ENCODE results near the gene RAB31.

The RAB31 gene

DNA sequence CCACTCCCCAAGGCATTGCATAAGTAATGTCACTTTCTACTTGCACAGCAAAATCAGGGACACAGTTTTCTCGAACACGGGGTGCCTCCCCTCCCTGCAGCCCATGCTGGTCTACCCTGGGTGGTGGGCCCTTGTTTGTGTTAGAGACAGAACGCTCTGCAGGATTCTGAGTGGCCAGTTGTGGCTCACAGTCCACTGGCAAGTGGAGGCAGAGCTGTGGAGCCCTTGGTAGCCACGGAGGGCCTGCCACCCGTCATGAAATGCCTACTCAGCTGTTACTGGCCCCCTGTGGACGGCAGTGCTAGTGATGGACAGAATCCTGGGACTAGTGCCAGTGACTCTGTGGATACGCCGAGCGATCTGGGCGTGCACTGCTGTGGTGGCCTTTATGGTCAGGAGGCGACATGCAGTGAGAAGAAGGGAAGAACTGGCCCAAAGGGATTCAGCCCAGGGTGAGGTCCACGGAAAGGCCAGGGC, 123.7 kb downstream of the RAB31 start:
- H3K9me3 ChIP-seq (ENCODE audit: control insufficient read depth in 2 of 2, low read length in 2 of 2): no peaks in the 10 kb centered on the region
- no peaks in the 10 kb centered on the region for H3K27me3 ChIP-seq (ENCODE audit: control insufficient read depth in 2 of 2, insufficient read depth in 2 of 2, low read length in 2 of 2)
- H3K9ac ChIP-seq (ENCODE audit: low read depth in 1 of 2, low read length in 2 of 2): no peak overlapping the region
- no peak overlapping the region for H3K4me3 ChIP-seq (ENCODE audit: low read length in 2 of 2)
- H3K27ac ChIP-seq (ENCODE audit: low read depth in 2 of 2, low read length in 2 of 2): no peak overlapping the region
- H3K4me1 ChIP-seq (ENCODE audit: control insufficient read depth in 2 of 2, insufficient read depth in 2 of 2, low read length in 2 of 2): peaks cover 6 to 10% of the 10 kb centered on the region in 2 donors
- H3K36me3 ChIP-seq (ENCODE audit: control insufficient read depth in 2 of 2, insufficient read depth in 2 of 2, low read length in 2 of 2): no peaks in the 10 kb centered on the region

DNA sequence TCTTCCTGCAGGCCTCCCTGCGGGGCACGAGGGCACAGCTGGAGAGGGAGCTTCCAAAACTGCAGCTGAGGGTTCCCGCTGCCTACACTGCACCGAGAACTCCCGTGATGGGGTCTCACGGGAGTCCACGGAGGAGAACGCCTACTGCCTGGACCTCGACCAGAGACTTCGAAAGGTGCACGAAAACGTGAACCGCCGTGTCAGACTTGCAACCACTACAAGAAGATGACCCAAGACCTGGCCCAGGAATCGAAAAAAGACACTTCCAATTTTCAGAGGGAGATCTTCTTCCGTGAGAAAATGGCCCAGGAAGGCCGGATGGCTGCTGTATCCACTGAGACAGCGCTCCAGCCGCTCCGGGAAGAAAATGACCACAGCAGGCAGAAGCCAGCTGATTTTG, 124.8 kb downstream of the RAB31 start:
- peaks cover 3 to 4% of the 10 kb centered on the region in 2 donors for H3K4me1 ChIP-seq (ENCODE audit: control insufficient read depth in 2 of 2, insufficient read depth in 2 of 2, low read length in 2 of 2)
- H3K9ac ChIP-seq (ENCODE audit: low read depth in 1 of 2, low read length in 2 of 2): no peak overlapping the region
- no peak overlapping the region for H3K27ac ChIP-seq (ENCODE audit: low read depth in 2 of 2, low read length in 2 of 2)
- no peaks in the 10 kb centered on the region for H3K36me3 ChIP-seq (ENCODE audit: control insufficient read depth in 2 of 2, insufficient read depth in 2 of 2, low read length in 2 of 2)
- no peaks in the 10 kb centered on the region for H3K9me3 ChIP-seq (ENCODE audit: control insufficient read depth in 2 of 2, low read length in 2 of 2)
- H3K4me3 ChIP-seq (ENCODE audit: low read length in 2 of 2): no peak overlapping the region
- H3K27me3 ChIP-seq (ENCODE audit: control insufficient read depth in 2 of 2, insufficient read depth in 2 of 2, low read length in 2 of 2): no peaks in the 10 kb centered on the region

DNA sequence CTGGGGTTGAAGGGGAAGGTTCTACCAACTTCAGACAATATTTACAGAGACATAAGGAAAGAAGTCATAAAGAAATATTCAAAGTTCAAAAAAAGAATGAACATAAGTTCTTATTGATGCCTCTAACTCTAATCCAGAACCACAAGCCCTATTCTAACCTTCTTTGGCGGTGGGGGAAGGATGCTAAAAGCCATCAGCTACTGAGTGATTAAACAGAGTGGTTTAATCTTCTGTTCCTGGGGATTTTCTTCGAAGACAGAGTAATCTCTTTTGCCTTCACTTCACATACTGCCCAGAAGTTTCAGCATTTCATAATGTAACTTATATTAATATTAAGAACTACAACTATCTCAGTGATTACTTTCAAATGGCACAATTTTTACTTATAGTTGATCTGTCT, 126.5 kb downstream of the RAB31 start:
- Histone ChIP-seq H3K9me3 (ENCODE audit: control insufficient read depth in 2 of 2, low read length in 2 of 2) (no peaks in the 10 kb centered on the region), H3K27ac (ENCODE audit: low read depth in 2 of 2, low read length in 2 of 2) (no peak overlapping the region), H3K4me1 (ENCODE audit: control insufficient read depth in 2 of 2, insufficient read depth in 2 of 2, low read length in 2 of 2) (no peaks in the 10 kb centered on the region), H3K27me3 (ENCODE audit: control insufficient read depth in 2 of 2, insufficient read depth in 2 of 2, low read length in 2 of 2) (no peaks in the 10 kb centered on the region), H3K4me3 (ENCODE audit: low read length in 2 of 2) (no peak overlapping the region), H3K9ac (ENCODE audit: low read depth in 1 of 2, low read length in 2 of 2) (no peak overlapping the region), H3K36me3 (ENCODE audit: control insufficient read depth in 2 of 2, insufficient read depth in 2 of 2, low read length in 2 of 2) (no peaks in the 10 kb centered on the region)

DNA sequence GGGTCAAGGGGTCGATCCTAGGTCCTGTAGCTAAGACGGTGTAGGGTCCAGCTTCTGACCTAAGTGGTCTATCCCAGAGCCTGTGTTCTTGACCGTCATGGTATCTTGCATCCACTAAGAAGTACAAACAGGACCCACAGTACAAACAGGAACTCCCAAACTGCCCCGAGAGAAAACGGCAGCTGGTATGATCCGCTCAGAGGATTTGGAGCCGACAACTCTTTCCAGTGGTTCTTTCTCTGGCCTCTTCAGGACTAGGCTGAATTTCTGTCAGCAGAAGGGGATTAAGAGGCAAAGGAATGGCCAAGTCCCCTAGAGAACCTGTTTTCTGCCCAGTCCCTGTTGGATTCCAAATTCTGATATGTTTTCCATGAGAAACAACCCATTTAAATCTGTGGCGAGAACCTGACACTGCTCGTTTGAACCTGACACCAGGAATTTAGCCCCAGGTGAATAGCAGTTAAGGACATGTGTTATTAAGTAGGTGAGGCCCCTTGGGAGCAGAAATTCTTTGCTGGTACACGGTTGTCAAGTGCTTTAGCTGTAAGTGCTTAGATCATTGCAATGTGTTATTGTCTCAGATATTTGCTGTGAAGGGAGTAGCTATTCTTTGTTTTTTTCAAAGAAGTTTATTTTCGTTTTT, 127.1 kb downstream of the RAB31 start:
- no peak overlapping the region for H3K27ac ChIP-seq (ENCODE audit: low read depth in 2 of 2, low read length in 2 of 2)
- no peak overlapping the region for H3K9ac ChIP-seq (ENCODE audit: low read depth in 1 of 2, low read length in 2 of 2)
- H3K4me3 ChIP-seq (ENCODE audit: low read length in 2 of 2): no peak overlapping the region
- H3K9me3 ChIP-seq (ENCODE audit: control insufficient read depth in 2 of 2, low read length in 2 of 2): no peaks in the 10 kb centered on the region
- no peaks in the 10 kb centered on the region for H3K4me1 ChIP-seq (ENCODE audit: control insufficient read depth in 2 of 2, insufficient read depth in 2 of 2, low read length in 2 of 2)
- no peaks in the 10 kb centered on the region for H3K27me3 ChIP-seq (ENCODE audit: control insufficient read depth in 2 of 2, insufficient read depth in 2 of 2, low read length in 2 of 2)
- H3K36me3 ChIP-seq (ENCODE audit: control insufficient read depth in 2 of 2, insufficient read depth in 2 of 2, low read length in 2 of 2): no peaks in the 10 kb centered on the region

DNA sequence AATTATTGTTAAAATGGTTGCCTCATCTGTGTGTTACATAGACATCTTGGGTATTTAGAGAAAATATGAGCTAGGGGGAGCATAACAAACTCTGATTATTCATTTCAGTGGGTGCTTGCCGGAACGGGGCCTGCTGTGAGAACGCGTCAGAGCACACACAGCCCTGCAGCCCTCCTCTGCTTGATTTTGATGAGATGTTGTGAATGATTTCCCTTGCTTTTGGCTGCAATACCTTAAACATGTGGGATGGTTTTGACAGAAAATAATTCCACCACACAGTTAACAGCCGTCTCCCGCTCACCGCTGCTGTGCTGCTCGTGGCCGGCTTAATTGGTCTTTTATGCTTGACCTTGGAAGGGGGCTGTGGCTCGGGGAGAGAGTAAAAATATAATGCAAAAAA, 127.7 kb downstream of the RAB31 start:
- no peaks in the 10 kb centered on the region for H3K36me3 ChIP-seq (ENCODE audit: control insufficient read depth in 2 of 2, insufficient read depth in 2 of 2, low read length in 2 of 2)
- H3K4me1 ChIP-seq (ENCODE audit: control insufficient read depth in 2 of 2, insufficient read depth in 2 of 2, low read length in 2 of 2): no peaks in the 10 kb centered on the region
- no peaks in the 10 kb centered on the region for H3K9me3 ChIP-seq (ENCODE audit: control insufficient read depth in 2 of 2, low read length in 2 of 2)
- H3K4me3 ChIP-seq (ENCODE audit: low read length in 2 of 2): no peak overlapping the region
- no peak overlapping the region for H3K27ac ChIP-seq (ENCODE audit: low read depth in 2 of 2, low read length in 2 of 2)
- H3K27me3 ChIP-seq (ENCODE audit: control insufficient read depth in 2 of 2, insufficient read depth in 2 of 2, low read length in 2 of 2): no peaks in the 10 kb centered on the region
- H3K9ac ChIP-seq (ENCODE audit: low read depth in 1 of 2, low read length in 2 of 2): no peak overlapping the region

DNA sequence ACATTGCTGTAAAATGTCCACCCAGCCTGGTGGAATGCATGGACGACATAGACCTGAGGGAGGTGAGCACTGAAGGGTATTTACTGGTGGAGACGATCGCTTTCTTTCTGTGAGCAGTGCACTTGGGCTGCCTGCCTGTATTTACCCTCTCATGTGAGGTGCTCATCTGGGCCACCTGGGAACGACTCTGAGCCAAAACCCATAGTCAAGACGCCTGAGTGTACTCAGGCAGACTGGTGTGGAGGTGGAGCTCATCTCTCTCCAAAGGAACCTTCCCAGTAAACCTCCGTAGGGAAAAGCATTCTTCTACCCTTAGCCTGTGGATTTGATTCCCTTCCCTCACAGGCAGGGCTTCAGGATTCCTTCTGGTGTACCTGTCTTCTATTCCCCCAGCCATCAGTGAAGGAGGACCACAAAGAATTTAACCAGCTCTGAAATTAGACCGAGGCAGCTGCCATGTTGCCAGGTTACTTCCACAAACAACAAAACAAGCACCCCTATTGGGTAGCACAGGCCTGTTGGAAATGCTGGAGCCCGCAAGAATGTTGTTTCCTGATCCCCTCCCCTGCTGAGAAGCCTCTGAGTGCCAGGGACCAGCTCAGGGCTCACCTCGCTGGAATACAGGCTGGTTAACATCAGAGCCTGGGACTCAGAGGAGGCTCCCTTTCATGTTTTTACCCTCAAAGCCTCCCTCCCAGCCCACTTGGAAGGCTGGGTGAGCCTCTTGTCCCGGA, 130.2 kb downstream of the RAB31 start:
- no peak overlapping the region for H3K27ac ChIP-seq (ENCODE audit: low read depth in 2 of 2, low read length in 2 of 2)
- no peak overlapping the region for H3K9ac ChIP-seq (ENCODE audit: low read depth in 1 of 2, low read length in 2 of 2)
- H3K36me3 ChIP-seq (ENCODE audit: control insufficient read depth in 2 of 2, insufficient read depth in 2 of 2, low read length in 2 of 2): no peaks in the 10 kb centered on the region
- H3K4me3 ChIP-seq (ENCODE audit: low read length in 2 of 2): no peak overlapping the region
- no peaks in the 10 kb centered on the region for H3K9me3 ChIP-seq (ENCODE audit: control insufficient read depth in 2 of 2, low read length in 2 of 2)
- no peaks in the 10 kb centered on the region for H3K4me1 ChIP-seq (ENCODE audit: control insufficient read depth in 2 of 2, insufficient read depth in 2 of 2, low read length in 2 of 2)
- H3K27me3 ChIP-seq (ENCODE audit: control insufficient read depth in 2 of 2, insufficient read depth in 2 of 2, low read length in 2 of 2): no peaks in the 10 kb centered on the region

DNA sequence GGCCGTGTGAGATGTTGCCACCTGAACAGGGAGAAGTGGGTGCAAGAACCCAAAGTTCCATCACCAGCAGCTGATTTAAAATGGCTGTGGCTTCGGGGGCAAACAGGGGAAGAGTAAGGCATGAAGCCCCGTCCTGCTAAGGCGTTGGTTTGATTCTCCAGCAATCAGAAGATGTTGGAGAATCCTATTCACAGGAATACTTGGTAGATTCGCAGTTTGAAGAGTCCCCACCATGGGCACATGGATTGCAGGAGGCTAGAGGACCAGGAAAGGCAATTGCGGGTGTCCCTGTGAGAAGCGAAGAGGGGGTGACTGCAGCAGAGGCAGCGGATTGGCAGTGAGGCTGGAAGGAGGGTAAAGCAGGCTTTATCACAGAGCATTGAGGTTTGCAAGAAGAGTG, 131.1 kb downstream of the RAB31 start:
- Histone ChIP-seq H3K36me3 (ENCODE audit: control insufficient read depth in 2 of 2, insufficient read depth in 2 of 2, low read length in 2 of 2) (no peaks in the 10 kb centered on the region), H3K9ac (ENCODE audit: low read depth in 1 of 2, low read length in 2 of 2) (no peak overlapping the region), H3K27ac (ENCODE audit: low read depth in 2 of 2, low read length in 2 of 2) (no peak overlapping the region), H3K27me3 (ENCODE audit: control insufficient read depth in 2 of 2, insufficient read depth in 2 of 2, low read length in 2 of 2) (no peaks in the 10 kb centered on the region), H3K4me3 (ENCODE audit: low read length in 2 of 2) (no peak overlapping the region), H3K9me3 (ENCODE audit: control insufficient read depth in 2 of 2, low read length in 2 of 2) (no peaks in the 10 kb centered on the region), H3K4me1 (ENCODE audit: control insufficient read depth in 2 of 2, insufficient read depth in 2 of 2, low read length in 2 of 2) (no peaks in the 10 kb centered on the region)

DNA sequence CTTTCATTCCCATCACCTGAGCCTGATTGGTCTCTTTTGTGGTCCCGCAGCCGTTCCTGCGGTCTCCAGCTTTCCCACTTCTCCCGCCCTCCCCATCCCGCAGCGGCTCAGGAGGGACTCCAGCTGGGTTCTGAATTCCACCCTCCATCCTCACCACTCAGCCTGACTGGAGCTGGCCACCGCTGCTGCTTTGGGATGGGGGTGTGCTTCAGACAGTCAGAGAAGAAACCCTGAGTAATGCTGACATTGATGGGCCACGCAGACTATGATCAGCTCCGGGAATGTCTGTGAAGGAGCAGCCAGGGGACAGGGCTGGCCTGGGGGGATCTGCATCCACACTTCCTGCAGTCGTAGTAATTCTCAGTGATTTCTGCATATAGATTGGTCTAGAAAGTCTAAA, 131.8 kb downstream of the RAB31 start:
- Histone ChIP-seq H3K4me3 (ENCODE audit: low read length in 2 of 2) (no peak overlapping the region), H3K4me1 (ENCODE audit: control insufficient read depth in 2 of 2, insufficient read depth in 2 of 2, low read length in 2 of 2) (no peaks in the 10 kb centered on the region), H3K36me3 (ENCODE audit: control insufficient read depth in 2 of 2, insufficient read depth in 2 of 2, low read length in 2 of 2) (no peaks in the 10 kb centered on the region), H3K9me3 (ENCODE audit: control insufficient read depth in 2 of 2, low read length in 2 of 2) (no peaks in the 10 kb centered on the region), H3K27ac (ENCODE audit: low read depth in 2 of 2, low read length in 2 of 2) (no peak overlapping the region), H3K9ac (ENCODE audit: low read depth in 1 of 2, low read length in 2 of 2) (no peak overlapping the region), H3K27me3 (ENCODE audit: control insufficient read depth in 2 of 2, insufficient read depth in 2 of 2, low read length in 2 of 2) (no peaks in the 10 kb centered on the region)

DNA sequence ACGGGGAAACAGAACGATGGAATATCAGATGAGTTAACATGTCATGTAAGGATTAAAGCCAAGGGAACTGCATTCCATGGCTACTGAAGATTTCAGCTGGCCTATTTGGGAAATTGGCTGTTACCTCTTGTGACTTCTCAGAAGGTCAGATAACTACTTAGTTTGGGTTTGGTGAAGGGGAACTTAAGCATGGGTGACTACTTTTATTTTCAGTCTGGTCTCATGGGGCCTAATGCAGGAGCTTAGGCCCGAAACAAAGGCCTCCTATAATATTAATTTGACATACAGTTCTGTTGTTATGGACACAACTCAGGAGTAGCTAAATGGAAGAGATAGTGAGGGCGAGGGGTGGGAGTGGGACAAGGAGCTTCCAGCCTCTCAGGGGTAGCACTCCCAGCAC, 133.7 kb downstream of the RAB31 start:
- Histone ChIP-seq H3K4me3 (ENCODE audit: low read length in 2 of 2) (no peak overlapping the region), H3K4me1 (ENCODE audit: control insufficient read depth in 2 of 2, insufficient read depth in 2 of 2, low read length in 2 of 2) (no peaks in the 10 kb centered on the region), H3K9ac (ENCODE audit: low read depth in 1 of 2, low read length in 2 of 2) (no peak overlapping the region), H3K9me3 (ENCODE audit: control insufficient read depth in 2 of 2, low read length in 2 of 2) (no peaks in the 10 kb centered on the region), H3K36me3 (ENCODE audit: control insufficient read depth in 2 of 2, insufficient read depth in 2 of 2, low read length in 2 of 2) (no peaks in the 10 kb centered on the region), H3K27me3 (ENCODE audit: control insufficient read depth in 2 of 2, insufficient read depth in 2 of 2, low read length in 2 of 2) (no peaks in the 10 kb centered on the region), H3K27ac (ENCODE audit: low read depth in 2 of 2, low read length in 2 of 2) (no peak overlapping the region)

DNA sequence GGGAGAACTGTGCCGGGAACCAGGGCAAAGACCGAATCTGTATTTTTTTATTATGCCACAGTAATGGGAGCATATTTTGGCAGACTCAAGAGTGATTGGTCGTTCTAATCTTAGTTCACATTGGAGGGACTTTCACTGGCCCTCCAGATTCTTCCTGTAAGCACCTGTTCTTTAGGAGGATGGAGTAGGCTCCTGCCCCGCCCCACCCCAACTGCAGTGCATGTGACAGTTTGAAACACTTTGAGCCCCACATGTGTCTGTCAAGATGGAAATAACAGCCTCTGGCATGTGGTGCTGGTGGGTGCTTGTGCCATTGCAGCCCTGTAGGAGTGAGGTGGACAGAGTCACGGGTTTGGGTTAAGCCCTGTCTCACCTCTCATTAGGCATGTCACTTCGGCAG, 134.3 kb downstream of the RAB31 start:
- Histone ChIP-seq H3K9me3 (ENCODE audit: control insufficient read depth in 2 of 2, low read length in 2 of 2) (no peaks in the 10 kb centered on the region), H3K36me3 (ENCODE audit: control insufficient read depth in 2 of 2, insufficient read depth in 2 of 2, low read length in 2 of 2) (no peaks in the 10 kb centered on the region), H3K9ac (ENCODE audit: low read depth in 1 of 2, low read length in 2 of 2) (no peak overlapping the region), H3K4me3 (ENCODE audit: low read length in 2 of 2) (no peak overlapping the region), H3K27ac (ENCODE audit: low read depth in 2 of 2, low read length in 2 of 2) (no peak overlapping the region), H3K27me3 (ENCODE audit: control insufficient read depth in 2 of 2, insufficient read depth in 2 of 2, low read length in 2 of 2) (no peaks in the 10 kb centered on the region), H3K4me1 (ENCODE audit: control insufficient read depth in 2 of 2, insufficient read depth in 2 of 2, low read length in 2 of 2) (no peaks in the 10 kb centered on the region)

All from mucosa of rectum (tissue), 2 donors.